Measurements from ENCODE around the gene ARPC3.
"Not testable (repeated sequence)": the region's sequence is repeated elsewhere in the genome, so short reads cannot be mapped to it uniquely, and the experiment has no call there.

The ARPC3 gene

GRCh38 chr12:110449799-110450497, at the start of gene ARPC3:
Gene ARPC3, minus strand, starts transcription at chr12:110450337. Its CDS starts 77 bp downstream, at chr12:110450260.
- DNase-seq, result peak; percentile 95

- DNase-seq, result no peak
Measured at GRCh38 chr12:110498984-110499706, 49.0 kb upstream of the ARPC3 start.

GRCh38 chr12:110475426-110475825, 25.3 kb upstream of the ARPC3 start:
- no peak for DNase-seq

- DNase-seq, result peak; percentile 99
Measured at GRCh38 chr12:110468214-110469048, 18.3 kb upstream of the ARPC3 start, which contains the start of the genes FAM216A and GPN3. Gene FAM216A, plus strand, starts transcription at chr12:110468845. Its CDS starts 31 bp downstream, at chr12:110468876. Gene GPN3, minus strand, starts transcription at chr12:110468257. Its CDS starts 54 bp downstream, at chr12:110468203.

- no peak for DNase-seq
Measured at GRCh38 chr12:110467847-110468213, 17.7 kb upstream of the ARPC3 start.

- no peak for DNase-seq
Measured at GRCh38 chr12:110466791-110467190, 16.7 kb upstream of the ARPC3 start.

- not testable (repeated sequence) for DNase-seq
Measured at GRCh38 chr12:110465765-110466164, 15.6 kb upstream of the ARPC3 start.

- no peak for DNase-seq
Measured at GRCh38 chr12:110465024-110465423, 14.9 kb upstream of the ARPC3 start.

GRCh38 chr12:110461189-110461588, 11.1 kb upstream of the ARPC3 start:
- not testable (repeated sequence) for DNase-seq

GRCh38 chr12:110458756-110459155, 8.6 kb upstream of the ARPC3 start:
- no peak for DNase-seq

- no peak for DNase-seq
Measured at GRCh38 chr12:110453569-110454296, 3.6 kb upstream of the ARPC3 start.

GRCh38 chr12:110451263-110451662, 1.1 kb upstream of the ARPC3 start:
- DNase-seq, result no peak

- DNase-seq, result no peak
Measured at GRCh38 chr12:110444455-110444854, 5.7 kb downstream of the ARPC3 start.

GRCh38 chr12:110436231-110436630, 13.9 kb downstream of the ARPC3 start:
- DNase-seq, result no peak

GRCh38 chr12:110431957-110432587, 18.1 kb downstream of the ARPC3 start:
- no peak for DNase-seq

- not testable (repeated sequence) for DNase-seq
Measured at GRCh38 chr12:110429676-110430075, 20.5 kb downstream of the ARPC3 start.

GRCh38 chr12:110426406-110426805, 23.7 kb downstream of the ARPC3 start:
- DNase-seq, result no peak

- no peak for DNase-seq
Measured at GRCh38 chr12:110424237-110424636, 25.9 kb downstream of the ARPC3 start.

GRCh38 chr12:110421701-110422100, 28.4 kb downstream of the ARPC3 start:
- no peak for DNase-seq

- DNase-seq, result peak; percentile 54
Measured at GRCh38 chr12:110421159-110421661, 28.9 kb downstream of the ARPC3 start.

- DNase-seq, result not testable (repeated sequence)
Measured at GRCh38 chr12:110420644-110421043, 29.5 kb downstream of the ARPC3 start.

- not testable (repeated sequence) for DNase-seq
Measured at GRCh38 chr12:110417113-110417512, 33.0 kb downstream of the ARPC3 start.
